Measurements from ENCODE around the gene USP11.

- no peak for TF ChIP-seq PPARA (CRISPR knock-in tag; IDR thresholded peaks at IDR 0.05; ENCODE audit: borderline replicate concordance)
- TF ChIP-seq PATZ1 (CRISPR knock-in tag; IDR thresholded peaks at IDR 0.05; ENCODE audit: borderline replicate concordance) = no peak
- TF ChIP-seq CREB5 (CRISPR knock-in tag; IDR thresholded peaks at IDR 0.05; ENCODE audit: low read depth) = no peak
These were observed 26.5 kb upstream of the USP11 start for GRCh38 chrX:47206316-47206715.

All from SK-N-SH treated with all-trans-retinoic acid at 6 μM for 48 hours (cell line).